HepG2 (cell line): ENCODE data around the gene TXNDC2. TPM values are rescaled to one million over a fixed set of nuclear protein-coding genes. Genes with fewer than 3 reads are reported as not detected.

Experiments used
- AKAP8 ChIP-seq: sonication (generic); formaldehyde crosslinking; IDR thresholded peaks from 2 replicates; pipeline ENCODE4 v1.5.1; 2020; ENCODE audit warnings: mild to moderate bottlenecking, missing genetic modification reagents
- ATF7 ChIP-seq, 2 experiments: fragments of 450-650 bp in 1 of 2; sonication (generic) in 1 of 2; formaldehyde crosslinking in 1 of 2; IDR thresholded peaks; 2 replicates each; pipeline versions ENCODE4 v1.4.0 to v1.6.1; 2016 to 2020; ENCODE audit warnings: antibody characterized with exemption in 1 of 2, mild to moderate bottlenecking in 1 of 2, missing genetic modification reagents in 1 of 2
- CEBPG ChIP-seq: IDR thresholded peaks from 2 replicates; pipeline ENCODE4 v1.6.1; 2016
- CREB1 ChIP-seq, 2 experiments: fragments of 450-650 bp in 1 of 2; IDR thresholded peaks; 2 replicates each; pipeline ENCODE4 v1.6.1; 2016 to 2017; ENCODE audit warnings: control low read depth in 1 of 2, mild to moderate bottlenecking in 1 of 2, missing compliant biosample characterization in 1 of 2, missing genetic modification characterization in 1 of 2
- ELF3 ChIP-seq: IDR thresholded peaks from 2 replicates; pipeline ENCODE4 v1.6.1; 2016; ENCODE audit warnings: missing genetic modification reagents, missing compliant biosample characterization
- FOXK1 ChIP-seq: sonication (generic); formaldehyde crosslinking; IDR thresholded peaks from 2 replicates; pipeline ENCODE4 v1.4.0; 2020; ENCODE audit warnings: low read depth, missing genetic modification reagents, borderline replicate concordance
- GATAD2A ChIP-seq: IDR thresholded peaks from 2 replicates; pipeline ENCODE4 v1.6.1; 2016
- GMEB1 ChIP-seq: sonication (generic); formaldehyde crosslinking; IDR thresholded peaks from 2 replicates; pipeline ENCODE4 v1.5.1; 2020; ENCODE audit warnings: missing genetic modification reagents, mild to moderate bottlenecking, borderline replicate concordance
- HMG20B ChIP-seq: conservative IDR thresholded peaks from 2 replicates; pipeline ENCODE4 v1.6.1; 2016; ENCODE audit warnings: missing genetic modification reagents, missing compliant biosample characterization
- HOXA3 ChIP-seq: sonication (generic); formaldehyde crosslinking; IDR thresholded peaks from 2 replicates; pipeline ENCODE4 v1.5.0; 2020; ENCODE audit warnings: missing genetic modification reagents
- KAT7 ChIP-seq: IDR thresholded peaks from 2 replicates; pipeline ENCODE4 v1.6.1; 2018; ENCODE audit warnings: borderline replicate concordance, missing compliant biosample characterization
- MED13 ChIP-seq: sonication (generic); formaldehyde crosslinking; IDR thresholded peaks from 2 replicates; pipeline ENCODE4 v1.5.0; 2020; ENCODE audit warnings: missing genetic modification reagents
- NR2F1 ChIP-seq, 2 experiments: fragments of 450-650 bp in 1 of 2; formaldehyde crosslinking in 1 of 2; IDR thresholded peaks; 2 replicates each; pipeline versions ENCODE4 v1.5.0 to v1.6.1; 2016 to 2020; ENCODE audit warnings: mild to moderate bottlenecking in 1 of 2, missing compliant biosample characterization in 1 of 2, missing genetic modification reagents in 1 of 2, moderate library complexity in 1 of 2
- POGZ ChIP-seq: sonication (generic); formaldehyde crosslinking; IDR thresholded peaks from 2 replicates; pipeline ENCODE4 v1.4.0; 2020; ENCODE audit warnings: mild to moderate bottlenecking, missing genetic modification reagents
- RARA ChIP-seq: IDR thresholded peaks from 2 replicates; pipeline ENCODE4 v1.6.1; 2016; ENCODE audit warnings: missing genetic modification reagents, missing compliant biosample characterization
- SIX1 ChIP-seq: sonication (generic); formaldehyde crosslinking; IDR thresholded peaks from 2 replicates; pipeline ENCODE4 v1.4.0; 2020; ENCODE audit warnings: missing genetic modification reagents, borderline replicate concordance
- YEATS4 ChIP-seq: sonication (generic); formaldehyde crosslinking; IDR thresholded peaks from 2 replicates; pipeline ENCODE4 v1.4.0; 2020; ENCODE audit warnings: missing genetic modification reagents, borderline replicate concordance
- ZNF10 ChIP-seq: sonication (generic); formaldehyde crosslinking; IDR thresholded peaks from 2 replicates; pipeline ENCODE4 v1.4.0; 2020; ENCODE audit warnings: mild to moderate bottlenecking, low read depth, missing genetic modification reagents, borderline replicate concordance
- ZNF24 ChIP-seq: fragments of 450-650 bp; IDR thresholded peaks from 2 replicates; pipeline ENCODE4 v1.6.1; 2017; ENCODE audit warnings: antibody characterized with exemption, mild to moderate bottlenecking
- ZNF530 ChIP-seq: sonication (generic); formaldehyde crosslinking; IDR thresholded peaks from 2 replicates; pipeline ENCODE4 v1.5.0; 2020; ENCODE audit warnings: low read depth, mild to moderate bottlenecking, missing genetic modification reagents
- ZNF878 ChIP-seq: sonication (generic); formaldehyde crosslinking; IDR thresholded peaks from 2 replicates; pipeline ENCODE4 v1.8.1; 2023; ENCODE audit warnings: mild to moderate bottlenecking, missing genetic modification reagents, moderate library complexity
- polyA plus RNA-seq, 8 experiments: library from polyadenylated mRNA; depleted of rRNA in 3 of 8; stranded (reverse) in 7 of 8; unstranded in 1 of 8; fragments of >200 nt; fragmentation: Illumina TruSeq in 4 of 8; extraction: Trizol in 4 of 8; gene quantifications; 2 replicates each; pipeline versions ENCODE4 v1.2.1 to v1.2.3, GENCODE V29; 2011 to 2016; ENCODE audit warnings: low read depth in 4 of 8, missing spikeins in 1 of 8, mixed read lengths in 1 of 8; ENCODE audit not compliant: insufficient read depth in 1 of 8
- total RNA-seq, 5 experiments: library from RNA; depleted of rRNA; stranded (reverse); fragments of >200 nt; fragmentation: Illumina TruSeq; extraction: Trizol; gene quantifications; 2 replicates each; pipeline ENCODE4 v1.2.3, GENCODE V29; 2016; ENCODE audit warnings: low read depth in 1 of 5
- TF ChIP-seq, protein P1 (sequence below): sonication (generic); formaldehyde crosslinking; IDR thresholded peaks from 2 replicates; pipeline ENCODE4 v1.4.0; 2020; ENCODE audit warnings: missing genetic modification reagents, borderline replicate concordance
- TF ChIP-seq, protein P2 (sequence below): sonication (generic); formaldehyde crosslinking; IDR thresholded peaks from 2 replicates; pipeline ENCODE4 v1.5.0; 2020; ENCODE audit warnings: missing genetic modification reagents, mild to moderate bottlenecking, borderline replicate concordance

Gene TXNDC2
- total and polyA plus RNA-seq, 2 of the 13 experiments (the other 11 are each of a cell fraction or from before 2014, with no cell fraction given), result not detected

GRCh38 chr18:9854801-9855676, 30.7 kb upstream of the TXNDC2 start (continued):
- peak; percentile 71 for TF ChIP-seq HMG20B (CRISPR knock-in tag)
- TF ChIP-seq, protein P1, sequence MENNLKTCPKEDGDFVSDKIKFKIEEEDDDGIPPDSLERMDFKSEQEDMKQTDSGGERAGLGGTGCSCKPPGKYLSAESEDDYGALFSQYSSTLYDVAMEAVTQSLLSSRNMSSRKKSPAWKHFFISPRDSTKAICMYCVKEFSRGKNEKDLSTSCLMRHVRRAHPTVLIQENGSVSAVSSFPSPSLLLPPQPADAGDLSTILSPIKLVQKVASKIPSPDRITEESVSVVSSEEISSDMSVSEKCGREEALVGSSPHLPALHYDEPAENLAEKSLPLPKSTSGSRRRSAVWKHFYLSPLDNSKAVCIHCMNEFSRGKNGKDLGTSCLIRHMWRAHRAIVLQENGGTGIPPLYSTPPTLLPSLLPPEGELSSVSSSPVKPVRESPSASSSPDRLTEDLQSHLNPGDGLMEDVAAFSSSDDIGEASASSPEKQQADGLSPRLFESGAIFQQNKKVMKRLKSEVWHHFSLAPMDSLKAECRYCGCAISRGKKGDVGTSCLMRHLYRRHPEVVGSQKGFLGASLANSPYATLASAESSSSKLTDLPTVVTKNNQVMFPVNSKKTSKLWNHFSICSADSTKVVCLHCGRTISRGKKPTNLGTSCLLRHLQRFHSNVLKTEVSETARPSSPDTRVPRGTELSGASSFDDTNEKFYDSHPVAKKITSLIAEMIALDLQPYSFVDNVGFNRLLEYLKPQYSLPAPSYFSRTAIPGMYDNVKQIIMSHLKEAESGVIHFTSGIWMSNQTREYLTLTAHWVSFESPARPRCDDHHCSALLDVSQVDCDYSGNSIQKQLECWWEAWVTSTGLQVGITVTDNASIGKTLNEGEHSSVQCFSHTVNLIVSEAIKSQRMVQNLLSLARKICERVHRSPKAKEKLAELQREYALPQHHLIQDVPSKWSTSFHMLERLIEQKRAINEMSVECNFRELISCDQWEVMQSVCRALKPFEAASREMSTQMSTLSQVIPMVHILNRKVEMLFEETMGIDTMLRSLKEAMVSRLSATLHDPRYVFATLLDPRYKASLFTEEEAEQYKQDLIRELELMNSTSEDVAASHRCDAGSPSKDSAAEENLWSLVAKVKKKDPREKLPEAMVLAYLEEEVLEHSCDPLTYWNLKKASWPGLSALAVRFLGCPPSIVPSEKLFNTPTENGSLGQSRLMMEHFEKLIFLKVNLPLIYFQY (CRISPR knock-in tag), result no peak; the same call in 1 of the 2 replicates
- no peak for TF ChIP-seq AKAP8
- no peak for TF ChIP-seq KAT7 (CRISPR knock-in tag)
- TF ChIP-seq, protein P2, sequence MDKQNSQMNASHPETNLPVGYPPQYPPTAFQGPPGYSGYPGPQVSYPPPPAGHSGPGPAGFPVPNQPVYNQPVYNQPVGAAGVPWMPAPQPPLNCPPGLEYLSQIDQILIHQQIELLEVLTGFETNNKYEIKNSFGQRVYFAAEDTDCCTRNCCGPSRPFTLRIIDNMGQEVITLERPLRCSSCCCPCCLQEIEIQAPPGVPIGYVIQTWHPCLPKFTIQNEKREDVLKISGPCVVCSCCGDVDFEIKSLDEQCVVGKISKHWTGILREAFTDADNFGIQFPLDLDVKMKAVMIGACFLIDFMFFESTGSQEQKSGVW (CRISPR knock-in tag), result no peak
- 0 out of 2 replicates have a peak, but pooled peaks have one; percentile 68 for TF ChIP-seq MED13
- TF ChIP-seq CEBPG (CRISPR knock-in tag), result peak; percentile 32; the same call in 1 of the 2 replicates
- TF ChIP-seq ZNF878 (CRISPR knock-in tag), result 0 out of 2 replicates have a peak, but pooled peaks have one; percentile 52
- no peak for TF ChIP-seq ATF7 (IDR thresholded peaks at IDR 0.05)
- no peak for TF ChIP-seq ATF7 (CRISPR knock-in tag; IDR thresholded peaks at IDR 0.05)
- TF ChIP-seq GATAD2A, result peak; percentile 84
- TF ChIP-seq FOXK1, result peak; percentile 53; the same call in 1 of the 2 replicates
- no peak for TF ChIP-seq ZNF10 (CRISPR knock-in tag)
- TF ChIP-seq SIX1, result peak; percentile 20; the same call in 1 of the 2 replicates
- no peak for TF ChIP-seq CREB1 (IDR thresholded peaks at IDR 0.05)
- TF ChIP-seq CREB1 (CRISPR knock-in tag; IDR thresholded peaks at IDR 0.05), result peak; percentile 41; the same call in 1 of the 2 replicates
- TF ChIP-seq ZNF24, result no peak
- 0 out of 2 replicates have a peak, but pooled peaks have one; percentile 17 for TF ChIP-seq POGZ (CRISPR knock-in tag)
- TF ChIP-seq ZNF530 (CRISPR knock-in tag), result no peak
- TF ChIP-seq NR2F1 (CRISPR knock-in tag; IDR thresholded peaks at IDR 0.05), result peak in 1 of 2 experiments; percentile 39; a peak in 1 of 4 replicates
- TF ChIP-seq HOXA3, result peak; percentile 11; the same call in 1 of the 2 replicates
- TF ChIP-seq RARA, result peak; percentile 83; the same call in 1 of the 2 replicates
- no peak for TF ChIP-seq GMEB1 (CRISPR knock-in tag)
- TF ChIP-seq ELF3 (CRISPR knock-in tag), result peak; percentile 76
- peak; percentile 65; the same call in 1 of the 2 replicates for TF ChIP-seq YEATS4 (CRISPR knock-in tag)
